Smooth muscle cell (in vitro differentiated cells): ENCODE measurements around the gene COMMD6. TPM values are rescaled to one million over a fixed set of nuclear protein-coding genes. Genes with fewer than 3 reads are reported as not detected.

ENCODE experiments used
- DNase-seq: peaks from one replicate; lab custom pipeline; 2025; ENCODE audit not compliant: unreplicated experiment; lab: John Stamatoyannopoulos, UW
- H2AFZ ChIP-seq: fragments of 200-600 bp; sonication (generic); 2 replicates; pipeline ENCODE4 v1.6.0; 2016; ENCODE audit warnings: antibody characterized with exemption, low read depth, mild to moderate bottlenecking
- H3F3A ChIP-seq: fragments of 200-600 bp; sonication (generic); 2 replicates; pipeline ENCODE4 v1.6.0; 2017; ENCODE audit warnings: antibody characterized with exemption, low read depth
- H3K27ac ChIP-seq: fragments of 200-600 bp; sonication (generic); 2 replicates; pipeline ENCODE4 v1.5.1; 2016; ENCODE audit warnings: low read depth, mild to moderate bottlenecking
- H3K27me3 ChIP-seq: fragments of 200-600 bp; sonication (generic); 2 replicates; pipeline ENCODE4 v1.6.1; 2016; ENCODE audit warnings: low read depth, mild to moderate bottlenecking
- H3K36me3 ChIP-seq: fragments of 200-600 bp; sonication (generic); 2 replicates; pipeline ENCODE4 v1.5.1; 2016; ENCODE audit warnings: low read depth
- H3K4me1 ChIP-seq: fragments of 200-600 bp; sonication (generic); 2 replicates; pipeline ENCODE4 v1.5.1; 2016; ENCODE audit warnings: low read depth
- H3K4me2 ChIP-seq: fragments of 200-600 bp; sonication (generic); 2 replicates; pipeline ENCODE4 v1.6.0; 2016; ENCODE audit warnings: mild to moderate bottlenecking
- H3K4me3 ChIP-seq: fragments of 200-600 bp; sonication (generic); 2 replicates; pipeline ENCODE4 v1.5.1; 2016; ENCODE audit warnings: mild to moderate bottlenecking
- H3K79me2 ChIP-seq: fragments of 200-600 bp; sonication (generic); 2 replicates; pipeline ENCODE4 v1.6.0; 2016; ENCODE audit warnings: low read depth, mild to moderate bottlenecking
- H3K9ac ChIP-seq: fragments of 200-600 bp; sonication (generic); 2 replicates; pipeline ENCODE4 v1.6.0; 2016; ENCODE audit warnings: low read depth
- H3K9me3 ChIP-seq: fragments of 200-600 bp; sonication (generic); replicated peaks from 2 replicates; pipeline ENCODE4 v1.5.1; 2016; ENCODE audit warnings: low read depth
- H4K20me1 ChIP-seq: fragments of 200-600 bp; sonication (generic); 2 replicates; pipeline ENCODE4 v1.6.0; 2016; ENCODE audit warnings: low read depth
- CTCF ChIP-seq: fragments of 200-600 bp; sonication (generic); IDR thresholded peaks from 2 replicates; pipeline ENCODE4 v1.5.1; 2017; ENCODE audit warnings: borderline replicate concordance, mild to moderate bottlenecking, antibody characterized with exemption; ENCODE audit not compliant: insufficient read depth, poor library complexity, severe bottlenecking
- WGBS: methylation state at CpG from one replicate; pipeline ENCODE4 v1.1.7; 2016; ENCODE audit warnings: low lambda C conversion rate; 5-methylcytosine and 5-hydroxymethylcytosine counted together
- polyA plus RNA-seq: library from polyadenylated mRNA; unstranded; fragments of >200 nt; fragmentation: Nextera tagmentation; extraction: Ambion mirVana; gene quantifications from 2 replicates; pipeline ENCODE4 v1.2.1, GENCODE V29; 2016
- total RNA-seq: library from RNA; depleted of rRNA; stranded (reverse); fragments of >200 nt; gene quantifications from 2 replicates; pipeline ENCODE4 v1.2.3, GENCODE V29; 2014

The COMMD6 gene
- total and polyA plus RNA-seq, 2 experiments from 2014 or later = 270 to 291 TPM

- Histone ChIP-seq H3K27ac (no peak overlapping the region), H3K36me3 (peaks cover 17% of the 10 kb centered on the region), H3K4me1 (no peaks in the 10 kb centered on the region), H3K79me2 (no peaks in the 10 kb centered on the region), H3K9me3 (no peaks in the 10 kb centered on the region), H3K4me3 (no peak overlapping the region), H3K4me2 (no peak overlapping the region), H4K20me1 (no peaks in the 10 kb centered on the region), H2AFZ (no peak overlapping the region), H3K9ac (no peak overlapping the region), H3F3A (no peaks in the 10 kb centered on the region), H3K27me3 (no peaks in the 10 kb centered on the region)
- DNase-seq = no peak
- 90% methylated on average over 2 of the region's 2 CpGs for WGBS
- TF ChIP-seq CTCF = no peak
Measured at GRCh38 chr13:75581874-75582640, 44.4 kb upstream of the COMMD6 start.

DNA sequence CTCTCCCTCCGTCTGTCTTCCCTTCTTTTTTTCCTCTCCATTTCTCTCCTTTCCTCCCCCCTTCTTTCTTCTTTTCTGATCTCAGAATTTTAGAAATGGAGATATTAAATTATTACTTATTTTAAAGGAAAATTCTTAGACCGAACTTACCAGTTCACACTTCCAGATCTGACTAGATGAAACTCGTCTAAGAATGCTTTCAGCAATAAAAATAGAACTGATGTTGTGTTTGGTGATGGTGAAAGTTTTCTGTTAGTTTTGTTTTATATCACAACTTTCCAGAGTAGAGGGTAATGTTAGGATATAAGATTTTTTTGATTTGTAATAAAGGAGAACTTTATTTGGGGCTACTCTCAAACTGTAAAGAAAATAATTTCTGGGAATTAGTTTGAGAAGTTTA lies 41.9 kb upstream of the COMMD6 start:
- Histone ChIP-seq H3K9me3 (no peaks in the 10 kb centered on the region), H3K27me3 (no peaks in the 10 kb centered on the region), H3K4me3 (no peak overlapping the region), H3K27ac (no peak overlapping the region), H3K36me3 (peaks cover 10% of the 10 kb centered on the region), H2AFZ (no peak overlapping the region), H3K9ac (no peak overlapping the region), H3K4me1 (no peaks in the 10 kb centered on the region), H3K4me2 (no peak overlapping the region), H3F3A (no peaks in the 10 kb centered on the region), H3K79me2 (no peaks in the 10 kb centered on the region), H4K20me1 (no peaks in the 10 kb centered on the region)
- no peak for TF ChIP-seq CTCF
- no peak for DNase-seq
- 82% methylated on average over 3 of the region's 3 CpGs for WGBS

- Histone ChIP-seq H3K4me2 (peak overlapping the region; percentile 63), H3K27ac (peak overlapping the region; percentile 55), H2AFZ (peak overlapping the region; percentile 46), H3F3A (no peaks in the 10 kb centered on the region), H3K4me1 (no peaks in the 10 kb centered on the region), H3K4me3 (no peak overlapping the region), H4K20me1 (no peaks in the 10 kb centered on the region), H3K9me3 (no peaks in the 10 kb centered on the region), H3K27me3 (no peaks in the 10 kb centered on the region), H3K79me2 (peaks cover 5% of the 10 kb centered on the region), H3K9ac (no peak overlapping the region), H3K36me3 (peaks cover 7% of the 10 kb centered on the region)
- no peak for DNase-seq
- no peak for TF ChIP-seq CTCF
- 14% methylated on average over 1 of the region's 1 CpG for WGBS
Measured at GRCh38 chr13:75569576-75569975, 31.9 kb upstream of the COMMD6 start.

- H3K4me2 ChIP-seq = no peak overlapping the region
- H4K20me1 ChIP-seq = no peaks in the 10 kb centered on the region
- H3K9ac ChIP-seq = no peak overlapping the region
- peaks cover 5% of the 10 kb centered on the region for H3K79me2 ChIP-seq
- DNase-seq = no peak
- H3K4me1 ChIP-seq = no peaks in the 10 kb centered on the region
- no peaks in the 10 kb centered on the region for H3K27me3 ChIP-seq
- H2AFZ ChIP-seq = no peak overlapping the region
- no peaks in the 10 kb centered on the region for H3K9me3 ChIP-seq
- TF ChIP-seq CTCF = peak; percentile 54
- no peaks in the 10 kb centered on the region for H3K36me3 ChIP-seq
- no peak overlapping the region for H3K4me3 ChIP-seq
- H3F3A ChIP-seq = no peaks in the 10 kb centered on the region
- H3K27ac ChIP-seq = no peak overlapping the region
Measured at GRCh38 chr13:75566658-75567057, 29.0 kb upstream of the COMMD6 start.
